ENCODE measurements around the gene PSMD1.
"Not testable (repeated sequence)": the region's sequence is repeated elsewhere in the genome, so short reads cannot be mapped to it uniquely, and the experiment has no call there.

Gene PSMD1

GRCh38 chr2:231056453-231057416, at the start of gene PSMD1:
TSS of gene PSMD1 (plus strand) at chr2:231056867. CDS start at chr2:231057026, 159 bp downstream.
- DNase-seq = peak; percentile 96

DNA sequence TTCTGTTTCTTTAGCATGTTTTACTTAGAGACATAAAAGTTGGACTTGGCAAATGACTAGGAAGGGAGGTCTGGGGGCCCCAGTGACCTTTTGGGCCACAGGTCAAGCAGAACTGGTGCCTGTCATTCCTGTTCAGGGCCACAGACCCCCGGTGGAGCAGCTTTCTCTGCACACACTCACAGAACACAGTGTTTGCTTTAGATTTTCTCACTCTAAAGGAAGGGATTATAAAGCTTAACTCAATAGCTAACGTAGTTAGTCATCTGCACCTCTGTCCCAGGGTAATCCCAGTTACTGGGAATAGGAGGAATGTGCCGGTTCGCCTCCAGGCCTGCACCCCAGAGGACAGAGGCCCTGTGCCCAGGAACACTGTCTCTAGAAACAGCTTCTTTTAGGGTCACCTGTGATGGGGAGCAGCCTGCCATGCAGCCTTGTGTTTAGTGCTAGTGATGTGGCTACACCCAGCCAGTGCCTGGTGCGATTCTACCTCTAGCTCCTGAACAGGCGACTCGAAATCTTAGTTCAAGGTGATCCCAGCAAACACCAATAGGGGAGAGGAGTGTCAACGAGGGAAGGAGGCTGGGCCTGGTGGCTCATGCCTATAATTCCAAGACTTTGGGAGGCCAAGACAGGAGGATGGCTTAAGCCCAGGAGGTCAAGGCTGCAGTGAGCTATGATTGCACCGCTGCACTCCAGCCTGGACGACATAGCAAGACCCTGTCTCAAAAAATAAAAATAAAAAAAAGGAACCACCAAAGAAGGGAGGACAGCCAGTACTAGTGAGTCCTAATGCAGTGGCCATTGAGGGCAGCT, 49.2 kb upstream of the PSMD1 start:
- DNase-seq = no peak

DNA sequence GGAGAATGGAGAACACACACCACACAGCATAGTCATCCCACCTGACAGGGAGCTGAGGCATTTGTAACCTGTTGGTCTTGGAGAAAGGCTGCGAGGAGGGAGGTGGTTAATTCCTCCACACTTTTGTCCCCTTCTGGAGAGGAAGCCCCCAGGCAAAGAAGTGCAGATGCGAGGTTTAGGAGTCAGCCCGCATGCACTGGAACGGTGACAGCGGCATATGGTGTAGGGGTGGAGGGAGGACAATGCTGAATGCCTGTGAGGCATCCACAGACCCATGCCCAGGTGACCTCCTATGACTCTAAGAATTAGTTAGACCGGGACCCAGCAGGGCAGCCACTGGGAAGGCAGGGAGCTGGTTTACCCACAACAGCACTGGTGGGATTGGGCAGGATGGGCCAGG, 48.5 kb upstream of the PSMD1 start:
- no peak for DNase-seq

GRCh38 chr2:231009236-231009919, 47.3 kb upstream of the PSMD1 start:
- no peak for DNase-seq

GRCh38 chr2:231010201-231010730, 46.4 kb upstream of the PSMD1 start:
- DNase-seq = no peak

DNA sequence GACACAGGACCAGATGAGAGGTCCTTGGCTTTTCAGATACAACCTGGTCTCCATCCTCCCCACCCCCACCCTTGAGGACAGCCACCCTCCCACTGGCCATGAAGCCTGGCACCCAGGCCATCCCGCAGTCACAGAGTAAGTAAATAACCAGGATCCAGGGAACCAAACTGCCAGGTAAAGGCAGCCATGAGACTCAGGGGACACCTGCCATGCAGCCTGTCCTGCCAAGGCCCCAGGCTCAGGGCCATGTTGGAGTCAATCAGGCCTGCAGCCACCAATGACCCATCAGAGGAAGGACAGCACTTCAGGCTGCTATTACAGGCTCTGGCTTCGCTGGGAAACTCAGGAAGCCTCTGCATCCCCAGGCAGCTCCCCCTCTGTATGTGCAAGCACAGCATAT, 45.1 kb upstream of the PSMD1 start:
- no peak for DNase-seq

DNA sequence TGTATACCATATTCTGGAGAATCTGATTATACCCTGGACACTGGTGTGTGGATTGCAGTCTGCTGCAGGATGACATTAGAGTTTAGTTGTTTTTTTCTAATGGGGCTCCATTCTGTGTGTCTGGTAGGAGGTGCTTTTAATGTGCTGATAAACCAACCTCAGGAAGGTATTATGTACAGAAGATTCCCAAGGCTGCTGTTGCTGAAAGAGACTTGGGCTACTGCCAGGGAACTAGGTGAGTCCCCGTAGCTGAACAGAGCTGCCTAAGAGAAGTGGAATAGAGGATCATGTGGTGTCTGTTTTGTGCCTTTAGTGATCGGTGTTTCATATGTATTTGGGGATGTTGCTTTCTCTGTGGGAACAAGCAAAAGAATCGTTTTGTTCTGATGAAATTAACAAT, 44.2 kb upstream of the PSMD1 start:
- no peak for DNase-seq

DNA sequence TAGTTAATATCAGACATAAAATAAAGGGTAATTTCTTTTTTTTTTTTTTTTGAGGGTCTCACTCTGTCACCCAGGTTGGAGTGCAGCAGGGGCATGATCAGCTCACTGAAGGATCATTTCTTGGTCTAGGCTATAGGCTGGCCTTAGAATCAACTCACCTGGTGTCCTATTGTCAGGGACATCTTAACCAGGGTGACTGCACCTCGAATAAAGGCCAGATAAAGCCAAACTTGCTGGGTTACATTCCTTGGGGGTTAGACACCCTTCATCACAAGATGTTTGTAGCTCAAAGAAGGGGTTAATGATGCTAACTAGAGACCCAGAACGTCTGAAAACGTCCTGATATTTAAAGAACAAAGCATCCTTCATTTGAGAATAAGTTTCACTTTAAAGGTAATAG, 42.8 kb upstream of the PSMD1 start:
- no peak for DNase-seq

DNA sequence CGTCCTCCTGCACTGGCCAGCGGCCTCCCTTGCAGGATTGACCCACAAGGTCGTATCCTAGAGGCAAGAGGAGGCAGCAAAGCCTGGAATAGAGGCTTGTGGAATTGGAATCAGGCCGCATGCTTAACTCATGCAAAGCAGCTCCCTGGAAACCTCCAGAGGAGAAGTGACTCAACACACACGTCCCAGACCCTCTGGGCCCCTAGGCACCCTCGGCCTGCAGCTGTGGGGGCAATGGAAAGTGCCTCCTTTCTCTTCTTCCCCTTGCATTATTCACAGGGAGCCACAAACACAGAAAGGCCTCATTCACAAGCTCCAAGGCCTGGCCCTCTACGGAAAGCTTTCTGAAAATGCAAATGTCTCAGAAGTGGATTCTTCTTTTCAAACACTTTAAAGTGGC, 41.2 kb upstream of the PSMD1 start:
- DNase-seq = no peak

DNA sequence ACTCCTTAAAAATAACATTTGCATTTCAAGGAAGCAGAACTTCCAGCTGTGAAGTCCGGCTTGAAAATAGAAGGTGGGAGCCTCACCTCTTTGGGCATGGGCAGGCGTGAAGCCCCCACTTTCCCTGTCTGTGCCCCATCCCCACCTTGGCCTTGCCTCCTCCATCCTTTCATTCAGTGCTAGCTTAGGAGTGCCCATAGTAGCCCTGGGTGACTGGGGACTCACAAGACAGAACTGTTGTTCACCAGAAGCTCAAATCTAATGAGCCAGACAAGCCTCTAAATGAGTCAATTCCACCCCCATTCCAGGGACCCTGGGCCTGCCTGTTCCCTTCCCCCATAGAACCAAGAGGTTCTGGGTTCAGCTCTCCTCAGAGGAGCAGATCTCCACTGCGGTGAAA, 40.7 kb upstream of the PSMD1 start:
- DNase-seq = no peak

DNA sequence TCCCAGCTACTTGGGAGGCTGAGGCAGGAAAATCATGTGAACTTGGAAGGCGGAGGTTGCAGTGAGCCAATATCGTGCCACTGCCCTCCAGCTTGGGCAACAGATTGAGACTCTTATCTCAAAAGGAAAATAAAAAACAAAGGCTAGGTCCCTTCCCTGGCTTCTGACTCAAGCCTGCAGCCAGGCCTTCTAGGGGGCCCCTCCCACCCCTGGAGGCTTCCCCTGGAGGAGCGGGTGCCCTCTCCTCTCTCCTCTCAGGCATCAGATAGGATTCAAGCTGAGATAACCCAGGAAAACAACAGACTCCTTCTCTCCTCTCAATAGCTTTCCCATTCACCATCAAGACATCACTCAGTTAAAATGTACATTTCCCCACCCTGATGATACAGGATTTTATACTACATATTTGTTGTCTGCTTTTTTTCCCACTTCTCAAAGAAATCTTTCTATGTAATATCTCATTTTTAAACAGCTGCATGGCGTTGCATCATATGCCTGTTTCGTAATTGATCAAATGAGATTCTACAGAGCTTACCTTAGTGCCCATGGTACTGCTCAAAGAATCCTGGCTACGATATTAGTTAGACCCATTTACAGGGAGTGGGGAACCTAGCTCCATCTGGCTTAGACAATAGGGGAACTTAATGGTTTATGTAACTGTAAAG, 40.0 kb upstream of the PSMD1 start:
- no peak for DNase-seq

DNA sequence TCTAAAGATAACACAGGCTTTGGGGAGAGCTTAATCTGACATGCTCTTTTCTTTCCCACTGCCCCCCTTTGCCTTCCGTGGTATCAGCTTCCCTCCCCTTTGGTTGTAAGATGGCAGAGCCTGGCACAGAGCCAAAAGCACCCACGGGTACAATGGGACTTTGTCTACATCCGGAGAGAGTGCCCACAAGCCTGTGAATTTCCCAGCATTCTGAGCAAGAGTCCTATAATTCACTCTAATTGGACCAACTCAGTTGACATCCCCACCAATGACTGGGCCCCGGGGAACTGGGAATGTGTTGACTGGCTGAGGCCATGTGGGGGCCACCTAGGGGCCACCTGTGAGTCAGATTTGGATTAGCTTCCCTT, 39.5 kb upstream of the PSMD1 start:
- DNase-seq = no peak

- no peak for DNase-seq
Observed at GRCh38 chr2:231018184-231018583, 38.5 kb upstream of the PSMD1 start.

DNA sequence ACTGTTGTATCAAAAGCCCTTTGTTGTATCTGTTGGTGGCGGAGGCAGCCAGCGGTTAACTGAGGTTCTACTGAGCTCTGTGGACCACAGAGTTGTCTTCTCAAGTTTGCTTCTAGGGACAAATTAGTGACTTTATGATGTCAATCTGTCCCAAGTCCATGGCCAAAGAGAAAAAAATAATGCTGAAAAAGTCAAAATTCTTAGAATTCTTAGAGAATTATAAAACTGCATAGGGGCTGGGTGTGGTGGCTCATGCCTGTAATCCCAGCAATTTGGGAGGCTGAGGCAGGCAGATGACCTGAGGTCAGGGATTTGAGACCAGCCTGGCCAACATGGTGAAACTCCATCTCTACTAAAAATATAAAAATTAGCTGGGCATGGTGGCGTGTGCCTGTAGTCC, 31.6 kb upstream of the PSMD1 start:
- DNase-seq = not testable (repeated sequence)

DNA sequence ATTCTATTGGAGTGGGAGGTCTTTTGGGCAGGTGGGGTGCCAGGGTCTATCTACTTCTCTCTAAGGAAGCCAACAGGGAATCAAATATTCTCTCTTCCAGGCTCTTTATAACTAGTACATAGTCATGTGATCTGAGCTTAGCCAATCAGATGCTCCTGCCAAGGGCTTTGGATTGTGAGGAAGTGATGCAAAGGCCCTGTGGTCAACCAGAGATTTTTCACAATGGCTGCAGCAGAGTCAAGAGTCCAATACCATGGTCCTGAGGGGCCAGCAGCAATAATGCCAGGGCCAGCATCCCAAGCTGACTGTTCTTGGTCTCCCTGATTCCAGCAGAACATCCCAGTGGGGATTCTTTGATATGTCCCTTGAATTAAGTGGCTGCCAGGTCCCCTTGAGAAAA, 27.8 kb upstream of the PSMD1 start:
- DNase-seq = no peak

- DNase-seq = no peak
Observed at GRCh38 chr2:231029563-231029962, 27.1 kb upstream of the PSMD1 start.

DNA sequence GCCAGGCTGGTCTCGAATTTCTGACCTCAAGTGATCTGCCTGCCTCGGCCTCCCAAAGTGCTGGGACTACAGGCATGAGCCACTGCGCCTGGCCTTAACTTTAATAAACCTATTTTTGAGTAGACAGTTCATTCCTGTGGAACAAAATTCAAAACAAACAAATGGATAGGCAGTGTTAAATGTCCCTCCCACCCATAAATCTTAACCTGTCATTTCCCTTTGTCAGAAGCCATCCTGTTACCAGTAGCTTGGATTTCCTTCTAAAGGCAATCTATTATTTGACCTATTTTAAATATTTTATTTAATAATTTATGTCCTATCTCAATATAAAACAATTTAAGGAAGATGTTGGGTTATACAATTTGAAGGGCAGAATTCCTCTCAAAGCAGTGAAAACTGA, 25.9 kb upstream of the PSMD1 start:
- DNase-seq = no peak

DNA sequence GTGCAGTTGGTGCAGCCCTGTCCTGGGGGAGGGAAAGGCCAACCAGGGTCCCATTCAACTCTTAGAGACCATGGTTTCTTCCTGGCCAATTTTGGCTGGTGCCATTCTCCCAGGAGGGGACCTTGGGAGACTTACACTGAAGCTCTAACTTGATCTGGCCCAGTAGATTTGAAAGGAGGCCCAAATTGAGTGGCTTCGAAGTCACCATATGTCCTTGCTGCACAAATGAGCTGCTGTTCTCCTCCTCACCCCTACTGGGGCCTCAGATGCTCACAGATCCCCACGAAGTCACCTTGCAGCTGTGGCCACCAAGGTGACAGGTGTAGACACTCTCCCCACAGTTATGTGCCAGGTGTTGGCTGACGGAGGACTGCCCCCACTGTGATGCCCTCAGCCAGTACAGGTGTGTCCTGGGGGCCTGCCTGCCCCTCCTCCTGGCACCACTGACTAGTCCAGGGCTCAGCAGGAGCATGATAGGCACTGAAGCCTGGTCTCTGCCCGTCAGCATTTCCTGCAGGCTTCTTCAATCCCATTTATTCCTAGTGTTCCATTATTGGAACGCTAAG, 24.0 kb upstream of the PSMD1 start:
- DNase-seq = no peak

- no peak for DNase-seq
Observed at GRCh38 chr2:231033147-231034132, 23.2 kb upstream of the PSMD1 start.

- no peak for DNase-seq
Observed at GRCh38 chr2:231034291-231034882, 22.3 kb upstream of the PSMD1 start.

DNA sequence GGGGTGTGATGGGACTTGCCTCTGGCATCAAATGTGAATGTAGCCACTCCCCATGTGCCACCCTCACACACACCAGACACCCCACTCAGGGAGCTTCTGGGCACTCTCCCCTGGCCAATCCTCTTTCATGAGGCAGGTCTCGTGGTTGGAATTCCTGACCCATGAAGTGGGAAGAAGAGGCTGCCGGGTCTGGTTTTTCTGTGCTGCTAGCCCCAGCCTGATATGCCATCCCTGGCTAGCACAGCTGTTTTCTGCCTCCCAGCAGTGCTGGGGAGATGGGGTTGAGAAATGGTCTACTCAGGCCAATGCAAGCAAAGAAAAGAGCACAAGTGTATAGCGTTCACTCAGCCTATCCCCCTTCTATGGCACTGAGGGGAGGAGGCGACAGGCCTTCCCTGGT, 20.5 kb upstream of the PSMD1 start:
- no peak for DNase-seq
